GM21360 (cell line): ENCODE measurements around the gene RBM15.

Experiments used
- ATAC-seq: cut with Tn5 transposase; IDR thresholded peaks from one replicate; pipeline ENCODE4 v1.9.1; 2021; ENCODE audit warnings: mild to moderate bottlenecking, moderate library complexity; ENCODE audit not compliant: unreplicated experiment

RBM15 gene

DNA sequence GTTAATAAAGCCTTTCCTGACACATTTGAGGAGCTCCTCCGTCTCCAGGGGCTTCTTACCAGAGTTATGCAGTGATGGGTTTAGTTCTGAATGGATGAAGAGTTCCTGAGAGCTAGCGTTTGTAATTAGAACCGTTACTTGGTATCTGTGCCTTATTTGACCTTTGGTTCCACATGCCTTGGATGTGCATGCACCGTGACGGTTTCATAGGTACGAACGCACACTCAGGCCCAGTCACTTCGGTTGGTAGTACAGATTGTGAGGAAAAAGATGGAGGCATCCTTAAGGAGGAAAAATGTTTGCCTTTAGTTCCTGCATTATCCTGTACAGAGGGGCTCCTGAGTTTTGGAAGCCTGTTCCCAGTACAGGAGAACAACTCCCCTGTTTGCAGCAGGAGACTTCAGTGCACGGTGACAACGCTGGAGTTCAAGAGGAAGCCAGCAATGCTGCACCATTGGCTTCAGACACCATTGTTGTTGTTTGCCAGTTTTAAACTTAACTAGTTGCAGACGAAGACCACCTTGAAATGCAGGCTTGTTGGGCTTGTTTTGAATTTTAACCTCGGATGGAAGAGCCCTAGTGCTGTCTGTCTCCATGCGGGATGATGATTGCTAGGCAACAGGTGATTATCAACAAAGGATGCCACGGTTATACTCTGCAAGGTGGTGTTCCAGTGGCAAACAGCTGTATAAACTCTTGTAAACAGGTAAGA lies 8.2 kb downstream of the RBM15 start:
- ATAC-seq = no peak

DNA sequence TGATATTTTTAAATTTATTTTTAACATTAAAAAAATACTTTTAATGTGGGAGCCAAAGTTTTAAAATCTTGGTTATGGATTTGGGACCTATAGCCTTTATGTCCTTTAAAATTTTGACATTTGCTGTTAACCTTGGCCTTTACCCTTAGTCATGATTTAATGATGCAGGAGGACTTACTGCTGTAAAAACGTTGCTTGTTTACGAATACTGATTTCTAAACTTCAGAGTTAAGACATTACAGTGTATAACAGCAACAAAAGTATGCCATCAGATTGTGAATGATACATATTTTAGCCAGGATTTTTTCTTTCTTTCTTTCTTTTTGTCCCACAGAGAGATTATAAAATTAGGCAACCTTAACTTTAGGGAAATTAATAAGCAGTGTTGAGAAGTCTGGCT lies 8.9 kb downstream of the RBM15 start:
- ATAC-seq = no peak

DNA sequence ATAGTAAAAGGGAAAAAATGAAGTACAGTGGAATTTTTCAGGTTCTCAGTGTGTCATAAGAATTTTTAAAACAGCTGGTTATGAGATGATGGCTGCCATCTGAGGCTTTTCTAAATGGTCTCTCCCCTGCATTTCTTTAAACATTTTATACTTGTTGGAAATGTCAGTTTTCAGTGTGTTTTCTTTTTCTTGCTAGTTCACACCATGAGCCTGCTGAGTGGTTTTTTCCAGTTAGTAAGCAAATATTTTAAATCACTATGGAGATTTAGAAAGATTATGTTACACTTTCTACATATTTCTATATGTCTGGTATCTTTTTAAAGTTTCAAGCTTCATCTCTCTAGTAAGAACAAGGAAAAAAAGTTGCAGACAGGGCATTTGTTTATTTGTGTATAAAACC lies 9.6 kb downstream of the RBM15 start:
- no peak for ATAC-seq

DNA sequence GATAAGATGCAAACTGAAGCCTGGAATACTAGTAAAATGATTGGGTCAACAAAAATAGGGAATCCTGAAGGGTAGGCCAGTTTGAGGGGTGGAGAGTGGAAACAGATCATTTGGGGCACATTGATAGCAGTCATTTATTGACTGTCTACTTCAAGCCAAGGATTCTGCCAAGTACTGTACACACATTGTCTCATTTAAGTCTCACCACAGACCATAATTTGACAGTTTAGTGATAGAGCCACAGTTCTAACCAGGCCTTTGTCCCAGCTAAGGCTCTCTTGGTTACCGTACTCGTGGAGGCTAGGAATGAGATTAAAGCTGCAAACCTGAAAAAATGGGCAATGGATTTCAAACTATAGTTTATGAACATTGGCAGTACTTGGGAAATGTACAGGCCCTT lies 11.2 kb downstream of the RBM15 start:
- no peak for ATAC-seq

DNA sequence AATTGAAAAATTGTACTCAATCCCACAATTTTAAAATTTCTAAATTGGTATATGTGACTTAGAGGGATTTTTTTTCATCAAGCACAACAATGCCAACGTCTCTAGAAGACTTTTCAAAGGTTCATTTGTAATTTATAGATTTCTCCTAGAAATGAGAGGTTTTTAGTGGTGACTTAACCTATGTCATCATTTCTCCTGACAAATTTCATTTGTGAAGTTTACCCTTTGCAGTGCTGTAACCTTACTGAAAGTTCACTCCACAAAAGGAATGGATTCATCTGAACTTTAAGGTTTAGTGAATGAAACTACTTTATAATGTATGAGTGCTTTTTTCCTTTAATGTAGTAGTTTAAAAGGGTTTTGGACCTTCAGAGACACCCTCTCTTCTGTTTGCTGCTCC lies 16.1 kb downstream of the RBM15 start:
- ATAC-seq = no peak

DNA sequence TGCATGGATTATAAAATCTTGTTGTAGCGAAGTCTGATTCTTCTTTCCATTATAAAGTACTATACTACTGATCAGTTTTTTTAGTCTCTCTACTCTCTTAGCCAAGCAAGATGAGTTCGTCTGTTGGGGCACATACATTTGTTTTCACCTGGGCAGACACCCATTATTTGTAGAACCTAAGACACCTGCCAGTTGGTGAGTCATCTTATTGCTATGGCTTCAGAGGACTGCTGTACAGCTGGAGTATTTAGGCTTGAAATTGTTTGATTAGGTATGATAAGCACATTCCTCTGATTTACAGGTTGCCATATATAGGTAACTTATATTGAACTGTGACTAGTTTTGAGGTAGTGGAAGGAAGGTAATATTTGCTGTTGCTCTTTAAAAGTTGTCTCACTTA lies 17.2 kb downstream of the RBM15 start:
- ATAC-seq = no peak

DNA sequence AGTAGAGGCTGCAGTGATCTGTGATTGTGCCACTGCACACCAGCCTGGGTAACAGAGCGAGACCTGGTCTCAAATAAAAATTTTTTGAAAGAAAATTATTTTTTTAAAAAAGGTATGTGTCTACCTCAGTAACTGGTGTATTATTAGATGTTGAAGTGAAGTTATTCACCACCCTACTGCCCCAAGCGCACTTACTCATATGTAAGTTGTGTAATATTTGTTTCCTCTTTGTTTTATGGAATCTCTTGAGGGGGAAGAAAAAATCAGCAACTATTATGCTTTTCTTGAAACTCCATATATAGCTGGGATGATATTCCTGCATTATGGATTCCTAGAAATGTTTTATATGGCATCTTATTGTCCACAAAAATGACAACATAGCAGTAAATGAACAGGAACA lies 21.3 kb downstream of the RBM15 start:
- ATAC-seq = no peak

DNA sequence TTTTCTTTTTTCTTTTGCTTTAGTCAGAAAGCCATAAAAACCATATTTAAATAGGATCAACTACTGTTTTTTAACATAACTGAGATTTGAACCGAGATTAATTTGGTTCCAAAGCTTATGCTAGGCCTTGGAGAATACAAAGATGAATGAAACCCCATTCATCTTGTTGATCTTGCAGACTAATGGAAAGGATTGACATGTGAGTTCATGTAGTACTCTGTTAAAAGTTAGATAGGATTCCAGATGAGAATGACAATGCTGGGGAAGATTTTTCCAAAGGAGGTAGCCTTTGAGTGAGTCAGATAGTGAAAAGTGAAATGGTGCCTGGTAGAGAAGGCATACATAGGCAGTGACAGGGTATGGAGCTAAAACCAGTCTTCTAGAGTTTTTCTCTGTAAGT lies 22.7 kb downstream of the RBM15 start:
- no peak for ATAC-seq

DNA sequence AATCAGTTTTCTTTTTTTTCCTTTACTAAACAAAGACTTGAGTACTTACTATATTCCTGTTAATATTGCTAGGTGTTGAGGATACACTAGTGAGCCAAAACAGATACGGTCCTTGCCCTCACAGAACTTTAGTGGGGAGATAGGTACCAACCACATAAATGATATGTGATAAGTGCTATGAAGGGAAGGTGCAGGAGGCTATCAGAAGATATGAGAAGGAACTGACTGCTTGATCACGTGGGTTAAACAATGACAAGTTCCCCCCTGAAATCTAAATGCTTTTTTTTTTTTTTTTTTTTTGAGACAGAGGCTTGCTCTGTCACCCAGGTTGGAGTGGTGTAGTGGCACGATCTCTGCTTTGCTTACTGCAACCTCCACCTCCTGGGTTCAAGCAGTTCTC lies 25.0 kb downstream of the RBM15 start:
- no peak for ATAC-seq

DNA sequence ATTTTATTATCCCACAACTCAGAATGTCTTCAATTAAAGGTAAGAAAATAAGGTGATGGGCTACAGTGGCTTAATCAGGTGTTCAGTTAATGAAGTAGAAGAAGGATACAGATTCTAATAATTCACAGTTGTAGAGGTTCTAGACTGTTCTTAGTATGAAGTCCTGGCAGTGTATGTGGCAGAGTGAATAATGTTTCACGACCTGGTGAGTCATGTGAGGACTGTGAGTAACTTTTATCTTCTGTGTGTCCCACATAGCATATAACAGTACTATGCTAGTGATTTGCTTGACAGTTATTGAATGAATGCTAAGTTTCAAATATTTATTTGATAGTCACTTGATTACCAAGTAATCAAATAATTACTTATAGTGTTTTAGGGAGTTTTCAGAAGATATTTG lies 31.6 kb downstream of the RBM15 start:
- no peak for ATAC-seq

DNA sequence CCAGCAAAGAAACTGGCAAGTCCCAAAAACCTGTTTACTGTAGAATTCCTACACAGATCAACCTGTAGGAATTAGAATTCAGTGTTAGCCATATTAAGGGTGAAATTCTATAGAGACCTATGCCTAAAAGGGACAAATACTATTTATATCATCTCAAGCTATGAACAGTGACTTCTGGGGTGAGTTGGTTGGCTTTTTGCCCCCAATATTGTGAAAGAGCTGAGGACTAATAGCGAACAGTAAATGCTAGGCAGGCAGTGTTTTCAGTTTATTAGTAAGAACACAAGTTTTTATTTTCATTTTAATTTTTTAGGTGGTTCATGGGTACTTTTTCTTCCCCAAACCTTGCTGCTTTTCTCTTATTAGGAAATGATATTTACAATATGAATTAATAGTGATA lies 36.3 kb downstream of the RBM15 start:
- ATAC-seq = no peak

DNA sequence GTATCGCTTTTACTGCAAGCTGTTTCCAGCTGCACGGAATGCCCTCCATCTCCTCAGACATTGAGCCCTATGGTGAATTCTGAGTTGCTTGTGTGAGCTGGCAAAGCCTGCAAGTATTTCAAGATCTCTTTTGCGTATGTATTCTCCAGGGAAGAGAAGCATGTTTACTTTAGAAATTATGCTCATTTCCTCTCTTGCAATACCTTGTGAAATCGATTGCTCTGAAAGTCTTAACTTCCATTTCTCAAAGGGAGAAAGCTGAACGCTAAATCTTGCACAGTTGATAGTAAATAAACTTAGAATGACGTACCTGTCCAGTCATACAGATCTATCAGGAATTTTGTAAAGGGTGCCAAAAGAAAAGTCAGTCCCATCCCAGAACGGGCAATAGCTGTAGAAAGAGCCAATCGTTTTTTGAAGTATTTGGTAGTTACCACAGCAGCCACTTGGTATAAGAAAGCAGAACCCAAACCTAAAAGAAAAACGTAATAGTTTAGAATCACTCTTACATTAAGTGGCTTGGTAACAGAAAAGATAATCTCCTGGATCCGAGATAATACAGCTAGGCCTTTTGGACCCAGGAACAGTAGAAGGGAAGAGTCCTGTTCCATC lies 41.6 kb downstream of the RBM15 start:
- ATAC-seq = no peak

DNA sequence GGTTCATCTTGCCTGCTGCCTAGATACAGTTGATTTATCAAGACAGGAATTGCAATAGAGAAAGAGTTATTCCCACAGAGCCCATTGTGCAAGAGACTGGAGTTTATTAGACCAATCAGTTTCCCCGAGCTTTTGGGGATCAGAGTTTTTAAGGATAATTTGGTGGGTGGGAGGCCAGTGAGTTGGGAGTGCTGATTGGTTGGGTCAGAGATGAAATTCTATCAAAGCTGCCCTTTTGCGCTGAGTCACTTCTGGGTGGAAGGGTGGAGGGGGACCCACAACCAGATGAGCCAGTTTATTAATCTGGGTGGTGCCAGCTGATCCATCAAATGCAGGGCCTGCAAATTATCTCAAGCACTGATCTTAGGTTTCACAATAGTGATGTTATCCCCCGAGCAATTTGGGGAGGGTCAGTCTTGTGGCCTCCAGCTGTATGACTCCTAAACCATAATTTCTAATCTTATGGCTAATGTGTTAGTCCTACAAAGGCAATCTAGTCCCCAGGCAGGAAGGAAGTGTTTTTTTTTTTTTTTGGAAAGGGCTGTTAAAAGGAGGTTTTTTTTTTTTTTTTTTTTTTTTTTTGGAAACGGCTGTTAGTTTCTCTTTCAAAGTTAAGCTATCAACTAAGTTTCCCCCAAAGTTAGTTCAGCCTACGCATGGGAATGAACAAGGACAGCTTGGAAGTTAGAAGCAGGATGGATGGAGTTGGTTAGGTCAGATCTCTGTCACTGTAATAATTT lies 44.2 kb downstream of the RBM15 start:
- no peak for ATAC-seq

DNA sequence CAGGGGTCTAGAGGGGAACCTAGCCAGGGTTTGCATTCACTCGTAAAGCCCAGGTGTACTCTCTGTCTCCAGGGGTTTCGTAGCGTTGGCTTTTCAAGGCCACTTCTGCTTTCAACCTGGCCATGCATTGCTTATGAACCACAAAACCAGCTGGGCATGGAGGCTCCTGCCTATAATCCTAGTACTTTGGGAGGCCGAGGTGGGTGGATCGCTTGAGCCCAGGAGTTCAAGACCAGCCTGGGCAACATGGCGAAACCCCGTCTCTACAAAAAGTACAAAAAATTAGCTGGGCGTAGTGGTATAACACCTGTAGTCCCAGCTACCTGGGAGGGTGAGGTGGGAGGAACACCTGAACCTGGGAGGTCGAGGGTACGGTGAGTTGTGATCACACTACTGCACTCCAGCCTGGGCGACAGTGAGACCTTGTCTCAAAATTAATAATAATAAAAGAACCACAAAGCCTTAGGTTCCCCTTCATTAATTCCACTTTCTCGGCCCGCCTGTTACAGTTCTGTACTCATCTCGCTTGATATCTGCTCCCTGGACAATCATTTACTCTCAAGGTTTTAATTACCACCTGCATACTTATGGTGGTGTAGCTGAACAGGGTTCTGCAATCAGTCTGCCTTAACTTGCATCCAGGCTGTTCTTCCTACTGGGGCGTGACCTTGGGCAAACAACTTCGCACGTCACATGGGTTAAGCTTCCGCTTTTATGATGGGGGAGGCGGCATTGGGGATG lies 45.6 kb downstream of the RBM15 start:
- ATAC-seq = peak; percentile 64

DNA sequence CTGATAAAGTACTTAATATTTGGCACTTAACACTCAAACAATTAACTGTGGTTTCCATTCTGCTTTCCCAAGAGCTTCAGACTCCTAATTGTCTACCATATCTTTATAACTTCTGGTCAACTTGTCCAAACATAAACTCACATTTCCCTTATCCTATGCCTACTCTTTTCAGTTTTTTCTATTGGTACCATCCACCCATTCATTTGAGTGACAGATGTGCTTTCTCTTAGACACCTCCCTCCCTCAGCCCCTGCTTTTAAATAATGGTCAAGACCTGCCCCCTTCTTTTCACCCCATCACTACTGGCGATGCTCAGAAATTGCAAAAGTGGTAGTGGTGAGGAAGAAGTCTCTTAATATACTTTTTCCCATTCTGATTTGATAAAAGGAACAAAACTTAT lies 46.2 kb downstream of the RBM15 start:
- no peak for ATAC-seq

DNA sequence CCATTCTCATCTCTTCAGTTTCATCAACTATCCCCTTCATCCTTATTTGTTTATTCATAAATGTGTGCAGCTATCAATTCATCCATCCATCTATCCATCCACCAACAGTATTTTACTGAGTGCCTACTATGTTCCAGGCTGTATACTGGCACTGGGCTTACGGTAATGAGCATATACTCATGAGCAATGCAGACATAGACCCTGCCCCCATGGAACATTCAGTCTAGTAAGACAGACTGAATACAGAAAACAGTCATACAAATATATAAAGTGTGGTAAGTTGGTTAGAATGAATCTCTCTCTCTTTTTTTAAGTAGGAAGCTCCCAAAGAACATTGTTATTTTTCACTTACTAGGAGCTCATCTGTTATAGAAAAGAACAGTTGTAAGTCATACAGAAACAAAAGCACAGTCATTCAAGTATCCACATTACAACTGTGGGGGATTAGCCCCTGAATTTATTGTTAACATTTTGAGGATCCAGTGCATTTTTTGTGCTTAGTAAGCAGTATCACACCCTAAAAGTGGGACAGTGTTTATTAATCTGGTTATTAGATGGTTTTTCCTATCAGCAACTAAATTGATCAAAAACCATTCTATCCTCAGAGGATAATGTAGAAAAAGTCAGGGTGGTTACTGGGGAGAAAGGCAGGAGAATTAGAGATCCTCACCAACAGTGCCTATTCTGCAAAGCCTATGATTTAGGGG lies 48.0 kb downstream of the RBM15 start:
- no peak for ATAC-seq

DNA sequence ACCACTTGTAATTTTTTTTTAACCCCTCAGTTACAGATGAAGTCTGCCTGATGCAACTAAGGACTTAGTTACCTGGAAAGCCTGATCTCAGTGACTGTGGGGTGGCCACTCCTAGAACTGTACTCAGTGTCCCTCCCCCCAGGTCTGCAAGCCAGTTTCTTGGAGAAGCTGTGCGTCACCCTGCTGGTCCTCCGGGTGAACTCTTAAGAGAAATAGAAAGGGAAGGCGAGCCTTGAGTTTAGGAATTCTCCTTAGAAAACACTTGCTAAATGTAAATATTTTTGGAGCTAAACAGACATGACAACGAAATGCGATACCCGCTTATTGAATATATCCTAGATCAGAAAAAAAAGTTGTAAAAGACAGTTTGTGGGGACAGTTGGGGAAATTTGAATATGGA lies 50.9 kb downstream of the RBM15 start:
- no peak for ATAC-seq

DNA sequence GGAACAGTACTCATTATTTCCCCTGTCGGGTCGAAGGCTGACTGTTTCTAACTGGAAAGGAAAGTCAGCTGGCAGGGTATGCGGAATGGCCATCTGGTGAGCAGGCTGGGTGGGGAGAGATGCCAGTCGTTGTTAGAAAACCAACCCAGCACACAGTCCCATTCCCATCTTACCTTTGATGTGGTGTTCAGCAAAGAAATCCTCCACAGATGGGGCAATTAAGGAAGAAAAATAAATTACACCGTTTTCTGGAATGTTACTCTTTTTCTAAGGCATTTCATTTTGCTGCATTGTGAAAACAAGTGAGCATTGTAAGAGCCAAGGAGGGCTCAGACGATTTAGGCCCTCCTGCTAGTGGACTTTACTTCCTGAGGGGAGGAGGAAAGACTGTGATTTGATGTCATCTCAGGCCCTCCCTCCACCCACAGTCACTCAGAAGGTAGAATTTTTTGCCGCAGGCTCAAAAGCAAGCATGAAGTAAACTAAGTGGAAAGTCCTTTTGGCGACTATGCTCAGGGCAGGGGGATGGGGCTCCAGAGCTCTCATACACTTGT lies 51.6 kb downstream of the RBM15 start, which contains the start of gene SLC16A4:
TSS of gene SLC16A4 (minus strand) at position 335 of the 554 bp plus-strand sequence. CDS start 1,703 bp downstream, outside the sequence.
- no peak for ATAC-seq

DNA sequence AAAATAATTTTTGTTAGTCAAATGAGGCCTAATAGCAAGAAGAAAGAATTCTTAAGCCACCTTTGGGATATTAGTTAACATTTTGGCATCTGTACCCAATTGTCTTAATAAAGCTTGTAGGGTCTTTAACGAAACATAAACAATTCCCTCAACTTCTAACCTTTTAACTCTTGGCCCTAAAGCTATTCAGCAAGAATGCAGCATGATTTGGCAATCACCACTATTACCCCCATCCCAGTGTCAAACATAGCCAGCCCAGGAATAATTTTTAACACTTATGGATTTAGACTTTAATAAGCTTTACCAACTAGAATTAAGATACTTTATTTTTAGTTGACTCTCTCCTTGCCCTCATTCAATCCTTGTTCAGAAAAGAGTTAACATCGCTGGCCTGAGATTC lies 54.1 kb downstream of the RBM15 start:
- no peak for ATAC-seq

DNA sequence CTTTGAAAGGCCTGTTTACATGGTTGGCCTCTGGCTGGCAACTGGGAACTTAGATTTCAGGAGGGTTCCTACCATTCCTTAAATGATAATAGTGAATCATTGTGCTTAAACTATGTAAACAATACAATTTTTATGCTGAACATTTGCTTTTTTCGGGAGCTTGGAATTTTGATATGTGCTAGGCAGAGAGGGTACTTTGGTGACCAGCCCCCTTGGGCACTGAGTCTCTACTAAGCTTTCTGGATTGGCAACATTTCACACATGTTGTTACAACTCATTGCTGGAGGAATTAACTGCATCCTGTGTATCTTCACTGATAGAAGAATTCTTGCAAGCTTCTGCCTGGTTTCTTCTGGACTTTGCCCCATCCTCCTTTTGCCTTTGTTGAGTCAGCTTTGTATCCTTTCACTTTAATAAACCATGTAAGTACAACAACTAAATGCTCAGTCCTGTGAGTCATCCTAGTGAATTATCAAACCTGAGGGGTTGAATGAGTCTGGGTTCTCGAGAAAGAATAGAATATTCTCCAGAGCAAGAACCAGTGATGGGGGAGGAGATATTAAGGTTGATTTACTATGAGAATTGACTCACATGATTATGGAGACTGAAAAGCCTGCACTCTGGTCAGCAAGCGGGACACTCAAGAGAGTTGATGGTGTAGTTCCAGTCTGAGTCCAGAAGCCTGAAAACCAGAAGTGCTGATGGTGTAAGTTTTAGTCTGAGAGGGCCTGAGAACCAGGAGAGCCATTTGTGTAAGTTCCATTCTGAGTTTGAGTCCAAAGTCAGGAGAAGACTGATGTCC lies 54.7 kb downstream of the RBM15 start:
- no peak for ATAC-seq
